ENCODE data around the gene OLIG2. TPM values are rescaled to one million over a fixed set of nuclear protein-coding genes. Genes with fewer than 3 reads are reported as not detected.

Gene OLIG2
- total and polyA plus RNA-seq, 2 experiments from 2014 or later, result 0.15 to 1.4 TPM

DNA sequence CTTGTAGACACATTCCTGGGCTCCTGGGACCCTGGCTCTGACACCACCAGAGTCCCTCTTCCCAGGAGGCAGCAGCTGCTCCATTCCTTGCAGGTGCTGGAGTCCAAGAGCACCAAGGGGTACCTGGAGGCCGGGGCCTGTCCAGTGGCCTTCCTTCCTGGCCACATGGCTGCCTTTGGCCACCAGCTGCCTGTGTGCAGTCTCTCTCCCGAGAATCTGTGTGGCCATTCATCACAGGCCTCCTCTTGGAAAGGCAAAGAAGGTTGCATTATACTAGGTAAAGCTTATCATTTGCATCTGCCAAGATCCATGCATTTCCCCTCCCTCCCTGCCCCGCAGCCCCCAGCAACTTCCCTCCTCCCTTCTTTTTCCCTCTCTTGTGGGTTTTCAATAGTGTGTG lies 48.9 kb upstream of the OLIG2 start (continued):
- TF ChIP-seq STAT1 (IDR thresholded peaks at IDR 0.05; ENCODE audit: unreplicated experiment), result no peak

DNA sequence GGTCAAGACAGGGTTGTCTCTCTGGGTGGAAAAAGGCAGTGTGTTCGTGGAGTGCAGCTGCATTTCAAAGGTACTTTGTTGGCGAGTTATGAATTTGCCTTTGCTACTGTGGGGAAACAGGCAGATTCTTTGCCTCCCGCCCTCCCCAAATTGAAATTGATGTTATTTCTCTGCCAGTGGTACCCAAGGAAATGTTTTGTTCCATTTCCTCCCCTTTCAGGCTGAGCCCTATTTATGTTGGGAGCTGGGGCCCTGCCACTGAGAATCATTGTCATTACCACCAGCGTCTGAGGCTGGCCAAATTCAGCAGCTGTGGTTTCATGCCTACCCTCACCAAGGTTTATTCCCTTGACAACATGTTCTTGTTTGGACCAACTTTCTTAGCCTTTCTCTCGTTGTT lies 48.5 kb upstream of the OLIG2 start:
- no peak overlapping the region for H3K27ac Mint-ChIP-seq
- Histone ChIP-seq H3K27ac (ENCODE audit: low read depth) (no peak overlapping the region), H3K4me2 (no peak overlapping the region), H3K27me3 (ENCODE audit: insufficient read depth) (no peaks in the 10 kb centered on the region), H3F3A (replicated peaks; ENCODE audit: low read depth) (no peaks in the 10 kb centered on the region), H3K36me3 (ENCODE audit: insufficient read depth) (no peaks in the 10 kb centered on the region), H3K79me2 (replicated peaks; ENCODE audit: insufficient read depth) (no peaks in the 10 kb centered on the region), H3K4me1 (ENCODE audit: insufficient read depth) (peaks cover 20% of the 10 kb centered on the region; the same call in 1 of the 2 replicates), H2AFZ (peak overlapping the region; percentile 91; the same call in 1 of the 2 replicates), H4K20me1 (replicated peaks; ENCODE audit: insufficient read depth) (no peaks in the 10 kb centered on the region), H3K9me2 (ENCODE audit: insufficient read depth) (no peaks in the 10 kb centered on the region), H3K4me3 (no peak overlapping the region)
- DNase-seq (ENCODE audit: low spot score) (no peak), ATAC-seq (no peak)
- no peaks in the 10 kb centered on the region for H3K9me3 Mint-ChIP-seq
- peaks cover 20% of the 10 kb centered on the region for H3K4me1 Mint-ChIP-seq
- H3K36me3 Mint-ChIP-seq (ENCODE audit: low read depth), result no peaks in the 10 kb centered on the region
- TF ChIP-seq, protein P1, sequence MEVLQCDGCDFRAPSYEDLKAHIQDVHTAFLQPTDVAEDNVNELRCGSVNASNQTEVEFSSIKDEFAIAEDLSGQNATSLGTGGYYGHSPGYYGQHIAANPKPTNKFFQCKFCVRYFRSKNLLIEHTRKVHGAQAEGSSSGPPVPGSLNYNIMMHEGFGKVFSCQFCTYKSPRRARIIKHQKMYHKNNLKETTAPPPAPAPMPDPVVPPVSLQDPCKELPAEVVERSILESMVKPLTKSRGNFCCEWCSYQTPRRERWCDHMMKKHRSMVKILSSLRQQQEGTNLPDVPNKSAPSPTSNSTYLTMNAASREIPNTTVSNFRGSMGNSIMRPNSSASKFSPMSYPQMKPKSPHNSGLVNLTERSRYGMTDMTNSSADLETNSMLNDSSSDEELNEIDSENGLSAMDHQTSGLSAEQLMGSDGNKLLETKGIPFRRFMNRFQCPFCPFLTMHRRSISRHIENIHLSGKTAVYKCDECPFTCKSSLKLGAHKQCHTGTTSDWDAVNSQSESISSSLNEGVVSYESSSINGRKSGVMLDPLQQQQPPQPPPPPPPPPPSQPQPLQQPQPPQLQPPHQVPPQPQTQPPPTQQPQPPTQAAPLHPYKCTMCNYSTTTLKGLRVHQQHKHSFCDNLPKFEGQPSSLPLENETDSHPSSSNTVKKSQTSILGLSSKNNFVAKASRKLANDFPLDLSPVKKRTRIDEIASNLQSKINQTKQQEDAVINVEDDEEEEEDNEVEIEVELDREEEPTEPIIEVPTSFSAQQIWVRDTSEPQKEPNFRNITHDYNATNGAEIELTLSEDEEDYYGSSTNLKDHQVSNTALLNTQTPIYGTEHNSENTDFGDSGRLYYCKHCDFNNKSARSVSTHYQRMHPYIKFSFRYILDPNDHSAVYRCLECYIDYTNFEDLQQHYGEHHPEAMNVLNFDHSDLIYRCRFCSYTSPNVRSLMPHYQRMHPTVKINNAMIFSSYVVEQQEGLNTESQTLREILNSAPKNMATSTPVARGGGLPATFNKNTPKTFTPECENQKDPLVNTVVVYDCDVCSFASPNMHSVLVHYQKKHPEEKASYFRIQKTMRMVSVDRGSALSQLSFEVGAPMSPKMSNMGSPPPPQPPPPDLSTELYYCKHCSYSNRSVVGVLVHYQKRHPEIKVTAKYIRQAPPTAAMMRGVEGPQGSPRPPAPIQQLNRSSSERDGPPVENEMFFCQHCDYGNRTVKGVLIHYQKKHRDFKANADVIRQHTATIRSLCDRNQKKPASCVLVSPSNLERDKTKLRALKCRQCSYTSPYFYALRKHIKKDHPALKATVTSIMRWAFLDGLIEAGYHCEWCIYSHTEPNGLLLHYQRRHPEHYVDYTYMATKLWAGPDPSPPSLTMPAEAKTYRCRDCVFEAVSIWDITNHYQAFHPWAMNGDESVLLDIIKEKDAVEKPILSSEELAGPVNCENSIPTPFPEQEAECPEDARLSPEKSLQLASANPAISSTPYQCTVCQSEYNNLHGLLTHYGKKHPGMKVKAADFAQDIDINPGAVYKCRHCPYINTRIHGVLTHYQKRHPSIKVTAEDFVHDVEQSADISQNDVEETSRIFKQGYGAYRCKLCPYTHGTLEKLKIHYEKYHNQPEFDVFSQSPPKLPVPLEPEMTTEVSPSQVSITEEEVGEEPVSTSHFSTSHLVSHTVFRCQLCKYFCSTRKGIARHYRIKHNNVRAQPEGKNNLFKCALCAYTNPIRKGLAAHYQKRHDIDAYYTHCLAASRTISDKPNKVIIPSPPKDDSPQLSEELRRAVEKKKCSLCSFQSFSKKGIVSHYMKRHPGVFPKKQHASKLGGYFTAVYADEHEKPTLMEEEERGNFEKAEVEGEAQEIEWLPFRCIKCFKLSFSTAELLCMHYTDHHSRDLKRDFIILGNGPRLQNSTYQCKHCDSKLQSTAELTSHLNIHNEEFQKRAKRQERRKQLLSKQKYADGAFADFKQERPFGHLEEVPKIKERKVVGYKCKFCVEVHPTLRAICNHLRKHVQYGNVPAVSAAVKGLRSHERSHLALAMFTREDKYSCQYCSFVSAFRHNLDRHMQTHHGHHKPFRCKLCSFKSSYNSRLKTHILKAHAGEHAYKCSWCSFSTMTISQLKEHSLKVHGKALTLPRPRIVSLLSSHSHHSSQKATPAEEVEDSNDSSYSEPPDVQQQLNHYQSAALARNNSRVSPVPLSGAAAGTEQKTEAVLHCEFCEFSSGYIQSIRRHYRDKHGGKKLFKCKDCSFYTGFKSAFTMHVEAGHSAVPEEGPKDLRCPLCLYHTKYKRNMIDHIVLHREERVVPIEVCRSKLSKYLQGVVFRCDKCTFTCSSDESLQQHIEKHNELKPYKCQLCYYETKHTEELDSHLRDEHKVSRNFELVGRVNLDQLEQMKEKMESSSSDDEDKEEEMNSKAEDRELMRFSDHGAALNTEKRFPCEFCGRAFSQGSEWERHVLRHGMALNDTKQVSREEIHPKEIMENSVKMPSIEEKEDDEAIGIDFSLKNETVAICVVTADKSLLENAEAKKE (CRISPR knock-in tag; IDR thresholded peaks at IDR 0.05), result no peak
- TF ChIP-seq ZNF331 (CRISPR knock-in tag; IDR thresholded peaks at IDR 0.05; ENCODE audit: low read depth) (no peak), ZNF114 (CRISPR knock-in tag; IDR thresholded peaks at IDR 0.05) (no peak), EZH2 (IDR thresholded peaks at IDR 0.05; ENCODE audit: low read depth, unreplicated experiment) (no peak), STAT1 (IDR thresholded peaks at IDR 0.05; ENCODE audit: unreplicated experiment) (no peak), NANOG (IDR thresholded peaks at IDR 0.05; ENCODE audit: borderline replicate concordance) (no peak), JUNB (IDR thresholded peaks at IDR 0.05; ENCODE audit: unreplicated experiment) (no peak)
- TF ChIP-seq, protein P2, sequence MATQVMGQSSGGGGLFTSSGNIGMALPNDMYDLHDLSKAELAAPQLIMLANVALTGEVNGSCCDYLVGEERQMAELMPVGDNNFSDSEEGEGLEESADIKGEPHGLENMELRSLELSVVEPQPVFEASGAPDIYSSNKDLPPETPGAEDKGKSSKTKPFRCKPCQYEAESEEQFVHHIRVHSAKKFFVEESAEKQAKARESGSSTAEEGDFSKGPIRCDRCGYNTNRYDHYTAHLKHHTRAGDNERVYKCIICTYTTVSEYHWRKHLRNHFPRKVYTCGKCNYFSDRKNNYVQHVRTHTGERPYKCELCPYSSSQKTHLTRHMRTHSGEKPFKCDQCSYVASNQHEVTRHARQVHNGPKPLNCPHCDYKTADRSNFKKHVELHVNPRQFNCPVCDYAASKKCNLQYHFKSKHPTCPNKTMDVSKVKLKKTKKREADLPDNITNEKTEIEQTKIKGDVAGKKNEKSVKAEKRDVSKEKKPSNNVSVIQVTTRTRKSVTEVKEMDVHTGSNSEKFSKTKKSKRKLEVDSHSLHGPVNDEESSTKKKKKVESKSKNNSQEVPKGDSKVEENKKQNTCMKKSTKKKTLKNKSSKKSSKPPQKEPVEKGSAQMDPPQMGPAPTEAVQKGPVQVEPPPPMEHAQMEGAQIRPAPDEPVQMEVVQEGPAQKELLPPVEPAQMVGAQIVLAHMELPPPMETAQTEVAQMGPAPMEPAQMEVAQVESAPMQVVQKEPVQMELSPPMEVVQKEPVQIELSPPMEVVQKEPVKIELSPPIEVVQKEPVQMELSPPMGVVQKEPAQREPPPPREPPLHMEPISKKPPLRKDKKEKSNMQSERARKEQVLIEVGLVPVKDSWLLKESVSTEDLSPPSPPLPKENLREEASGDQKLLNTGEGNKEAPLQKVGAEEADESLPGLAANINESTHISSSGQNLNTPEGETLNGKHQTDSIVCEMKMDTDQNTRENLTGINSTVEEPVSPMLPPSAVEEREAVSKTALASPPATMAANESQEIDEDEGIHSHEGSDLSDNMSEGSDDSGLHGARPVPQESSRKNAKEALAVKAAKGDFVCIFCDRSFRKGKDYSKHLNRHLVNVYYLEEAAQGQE (IDR thresholded peaks at IDR 0.05; ENCODE audit: unreplicated experiment), result no peak
- TF ChIP-seq, protein P3, sequence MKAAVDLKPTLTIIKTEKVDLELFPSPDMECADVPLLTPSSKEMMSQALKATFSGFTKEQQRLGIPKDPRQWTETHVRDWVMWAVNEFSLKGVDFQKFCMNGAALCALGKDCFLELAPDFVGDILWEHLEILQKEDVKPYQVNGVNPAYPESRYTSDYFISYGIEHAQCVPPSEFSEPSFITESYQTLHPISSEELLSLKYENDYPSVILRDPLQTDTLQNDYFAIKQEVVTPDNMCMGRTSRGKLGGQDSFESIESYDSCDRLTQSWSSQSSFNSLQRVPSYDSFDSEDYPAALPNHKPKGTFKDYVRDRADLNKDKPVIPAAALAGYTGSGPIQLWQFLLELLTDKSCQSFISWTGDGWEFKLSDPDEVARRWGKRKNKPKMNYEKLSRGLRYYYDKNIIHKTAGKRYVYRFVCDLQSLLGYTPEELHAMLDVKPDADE (IDR thresholded peaks at IDR 0.05), result no peak
- no peak overlapping the region for H3K4me3 Mint-ChIP-seq
- H3K27me3 Mint-ChIP-seq (ENCODE audit: insufficient read depth, low read depth, poor library complexity), result peaks cover 13% of the 10 kb centered on the region
